ENCODE results near the gene DPEP1.
"Not testable (repeated sequence)": the region's sequence is repeated elsewhere in the genome, so short reads cannot be mapped to it uniquely, and the experiment has no call there.

Gene DPEP1

DNA sequence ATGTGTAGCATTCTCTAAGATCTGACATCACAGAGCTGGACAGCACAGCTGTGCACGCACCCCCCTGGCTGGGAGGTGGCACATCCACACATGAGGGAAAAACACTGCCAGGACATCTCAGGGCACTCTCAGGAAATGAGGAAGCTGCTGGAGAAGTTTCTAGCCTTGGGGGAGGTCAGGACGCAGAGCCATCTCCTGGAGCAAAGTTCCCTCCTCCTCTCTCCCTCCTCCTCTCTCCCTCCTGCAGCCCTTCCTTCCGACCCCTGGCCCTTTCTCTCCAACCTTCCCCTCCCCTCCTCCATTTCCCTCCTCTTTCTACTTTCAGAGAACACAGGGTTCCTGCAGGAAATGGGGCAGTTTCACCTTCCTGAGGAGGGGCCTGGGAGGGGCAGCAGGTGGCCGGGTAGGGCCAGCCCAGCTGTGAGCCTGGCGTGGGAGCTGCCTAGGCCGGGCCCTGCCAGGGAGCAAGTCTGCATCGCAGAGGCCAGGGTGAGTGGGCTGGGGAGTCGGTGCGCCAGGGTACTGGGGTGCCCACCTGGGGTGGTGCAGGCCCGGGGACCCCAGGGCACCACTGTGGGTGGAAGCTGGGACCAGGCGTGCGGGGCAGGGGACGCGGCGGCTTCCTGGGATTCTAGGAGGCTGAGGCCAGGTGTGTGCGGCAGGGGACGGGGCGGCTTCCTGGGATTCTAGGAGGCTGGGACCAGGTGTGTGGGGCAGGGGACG is at the start of gene DPEP1:
DPEP1 (plus strand) TSS at position 412 of the 723 bp plus-strand sequence. CDS start 16,769 bp downstream, outside the sequence.
- DNase-seq (ENCODE audit: low read depth in 2 of 2): no peak

DNA sequence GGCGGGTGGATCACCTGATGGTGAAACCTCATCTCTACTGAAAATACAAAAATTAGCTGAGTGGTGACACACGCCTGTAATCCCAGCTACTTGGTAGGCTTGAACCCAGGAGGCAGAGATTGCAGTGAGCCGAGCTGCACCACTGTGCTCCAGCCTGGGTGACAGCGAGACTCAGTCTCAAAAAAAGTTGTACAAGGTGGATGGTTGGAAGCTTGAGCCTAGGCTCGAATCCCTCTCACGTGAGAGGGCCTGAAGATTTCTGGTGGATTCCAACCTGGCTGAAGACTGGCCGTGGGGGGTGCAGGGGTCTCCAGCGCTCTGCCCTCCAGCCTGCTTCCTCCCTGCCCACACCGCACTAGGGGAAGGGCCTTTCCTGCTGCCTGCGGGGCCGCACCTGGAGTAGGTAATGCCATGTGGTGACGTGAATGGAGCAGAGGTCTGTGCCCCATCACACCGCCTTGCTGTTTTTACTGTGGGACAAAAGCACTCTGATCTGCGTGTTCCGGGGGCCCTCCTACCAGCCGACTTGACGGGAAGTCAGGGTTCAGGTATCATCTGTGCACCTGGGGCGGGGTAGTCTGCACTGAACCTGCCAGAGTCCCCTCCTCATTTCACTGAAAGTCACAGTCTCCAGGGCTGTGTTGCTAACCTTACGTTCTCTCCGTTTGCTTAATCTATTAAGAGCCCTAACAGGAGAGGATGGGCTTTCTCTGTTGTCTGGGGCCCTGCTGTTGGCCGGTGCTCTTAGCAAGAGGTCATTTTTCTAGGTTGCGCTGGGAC is 48.8 kb upstream of the DPEP1 start:
- DNase-seq (ENCODE audit: low read depth in 2 of 2): no peak

DNA sequence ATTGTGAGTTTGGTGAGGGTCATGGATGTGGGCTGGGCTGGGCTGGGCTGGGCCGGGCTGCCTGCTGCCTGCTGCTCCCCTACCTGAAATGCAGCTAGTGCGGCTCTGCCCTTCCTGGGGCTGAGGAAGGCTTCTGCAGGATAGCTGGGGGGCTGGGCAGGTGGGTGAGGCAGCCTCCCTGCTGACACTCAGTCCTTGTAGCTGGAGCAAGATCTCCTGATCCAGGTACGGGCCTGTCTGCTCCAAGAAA is 48.3 kb upstream of the DPEP1 start:
- no peak for DNase-seq (ENCODE audit: low read depth in 2 of 2)

DNA sequence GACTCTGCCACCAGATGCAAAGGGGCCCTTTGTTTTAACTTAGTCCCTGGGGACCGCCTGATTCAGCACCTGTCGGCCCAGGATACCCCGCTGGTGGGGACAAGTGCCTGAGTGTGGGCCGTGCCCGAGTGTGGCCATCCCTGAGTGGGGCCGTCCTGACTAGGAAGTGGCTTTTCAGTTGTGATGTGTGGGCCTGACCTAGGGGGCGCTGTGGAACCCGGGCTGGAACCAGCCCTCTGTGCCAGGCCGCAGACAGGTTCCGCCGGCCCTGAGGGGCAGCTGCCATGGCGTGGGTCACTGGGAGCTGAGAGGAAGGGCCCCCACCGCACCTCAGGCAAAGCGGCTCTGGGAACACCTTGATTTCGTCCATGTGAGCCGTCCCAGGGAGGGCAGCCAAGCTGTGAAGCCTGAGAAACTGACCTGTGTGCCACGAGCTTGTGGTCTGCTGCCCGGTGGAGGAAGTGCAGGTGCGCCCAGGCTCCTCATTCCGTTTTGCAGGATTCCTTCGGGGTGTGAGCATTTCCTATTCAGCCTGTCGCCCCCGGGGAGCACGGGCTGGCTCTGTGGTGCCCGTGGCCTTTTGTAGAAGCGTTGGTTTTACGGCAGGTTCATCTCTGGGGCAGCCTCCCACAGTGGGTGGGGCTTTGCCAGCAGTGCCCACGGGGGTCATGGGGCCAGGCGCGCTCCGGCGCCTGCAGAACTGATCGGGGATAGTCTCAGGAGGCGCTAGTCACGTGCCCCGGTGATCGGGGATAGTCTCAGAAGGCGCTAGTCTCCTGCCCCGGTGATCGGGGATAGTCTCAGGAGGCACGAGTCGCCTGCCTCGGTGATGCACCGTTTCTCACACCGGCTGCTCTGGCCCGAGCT is 47.7 kb upstream of the DPEP1 start:
- no peak for DNase-seq (ENCODE audit: low read depth in 2 of 2)

DNA sequence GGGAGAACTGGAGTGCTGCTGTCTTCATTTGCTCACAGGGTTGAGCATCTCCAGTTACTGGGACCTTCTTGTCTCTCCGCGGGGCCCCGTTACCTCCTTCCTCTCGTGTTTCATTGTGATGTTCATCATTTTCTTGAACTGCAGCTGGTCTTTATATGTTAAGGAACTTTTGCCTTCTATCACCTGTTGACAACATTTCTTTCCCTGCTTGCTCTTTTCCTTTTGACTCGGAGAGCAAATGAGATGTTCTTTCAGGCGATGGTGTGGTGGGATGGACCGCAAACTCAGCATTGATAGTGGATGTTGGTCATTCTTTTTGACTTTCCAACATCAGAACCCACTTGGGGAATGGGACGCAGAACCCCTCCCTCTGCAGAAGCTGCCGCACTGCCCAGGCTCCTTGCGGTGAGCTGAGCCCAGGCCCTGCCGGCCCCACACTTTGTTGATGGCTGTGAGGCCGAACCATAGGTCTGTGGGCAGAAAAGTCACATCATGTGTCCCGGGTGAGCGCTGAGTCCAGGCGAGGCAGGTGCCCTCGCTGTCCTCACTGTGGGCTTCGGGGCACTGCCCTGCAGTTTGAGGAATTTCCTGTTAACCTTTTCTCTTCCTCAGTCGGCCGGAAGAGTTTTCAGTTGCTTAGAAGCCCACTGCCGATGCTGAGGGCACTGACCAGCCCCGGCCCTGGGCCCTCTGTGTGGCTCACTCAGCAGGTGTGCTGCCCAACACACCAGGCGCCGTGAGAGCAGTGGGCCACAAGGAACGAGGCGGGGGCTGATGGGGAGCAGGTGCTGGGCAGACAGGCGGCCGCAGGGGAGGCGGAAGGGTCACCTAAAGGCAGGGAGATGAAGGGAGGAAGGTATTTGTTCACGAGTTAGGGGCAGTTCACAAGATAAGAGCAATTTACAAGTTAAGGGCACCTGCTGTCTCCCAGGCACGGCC is 45.5 kb upstream of the DPEP1 start:
- DNase-seq (ENCODE audit: low read depth in 2 of 2): no peak

DNA sequence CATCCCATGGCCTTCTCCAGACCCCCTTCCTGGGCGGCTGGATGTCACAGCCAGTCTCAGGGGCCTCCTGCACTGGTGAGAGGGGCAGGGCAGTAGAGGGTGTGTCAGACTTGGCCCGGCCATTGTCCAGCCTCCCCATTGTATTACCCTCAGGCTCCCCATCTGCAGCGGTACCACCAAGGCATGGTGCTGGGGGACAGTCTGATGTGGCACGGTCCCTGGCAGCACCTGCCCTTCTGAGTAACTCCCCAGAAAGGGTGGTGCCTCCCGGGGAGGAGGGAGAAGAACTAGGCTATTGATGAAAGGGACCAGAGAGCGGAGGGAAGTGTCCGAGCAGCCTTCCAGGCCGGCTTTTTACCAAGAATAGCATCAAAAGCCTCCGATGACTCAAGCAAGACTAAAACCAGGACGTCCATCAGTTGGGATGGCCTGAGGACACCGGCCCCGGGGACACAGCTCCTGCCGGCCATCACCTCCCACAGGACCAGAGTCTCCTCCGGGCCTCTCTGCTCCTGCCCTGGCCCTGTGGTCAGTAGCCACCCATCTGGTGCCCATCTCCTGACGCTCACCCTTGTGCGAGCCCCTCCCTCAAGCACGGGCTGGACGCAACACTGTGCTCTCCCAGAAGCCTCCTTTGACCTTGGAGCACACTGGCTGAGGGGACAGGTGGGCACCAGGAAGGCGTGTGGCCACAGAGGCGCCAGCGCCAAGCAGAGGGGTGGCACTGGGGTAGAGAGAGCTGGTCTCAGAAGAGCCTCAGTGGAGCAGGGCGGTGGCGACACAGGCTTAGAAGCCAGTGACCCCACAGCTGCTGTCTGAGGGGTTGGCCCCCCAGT is 43.7 kb upstream of the DPEP1 start:
- DNase-seq (ENCODE audit: low read depth in 2 of 2): no peak

DNA sequence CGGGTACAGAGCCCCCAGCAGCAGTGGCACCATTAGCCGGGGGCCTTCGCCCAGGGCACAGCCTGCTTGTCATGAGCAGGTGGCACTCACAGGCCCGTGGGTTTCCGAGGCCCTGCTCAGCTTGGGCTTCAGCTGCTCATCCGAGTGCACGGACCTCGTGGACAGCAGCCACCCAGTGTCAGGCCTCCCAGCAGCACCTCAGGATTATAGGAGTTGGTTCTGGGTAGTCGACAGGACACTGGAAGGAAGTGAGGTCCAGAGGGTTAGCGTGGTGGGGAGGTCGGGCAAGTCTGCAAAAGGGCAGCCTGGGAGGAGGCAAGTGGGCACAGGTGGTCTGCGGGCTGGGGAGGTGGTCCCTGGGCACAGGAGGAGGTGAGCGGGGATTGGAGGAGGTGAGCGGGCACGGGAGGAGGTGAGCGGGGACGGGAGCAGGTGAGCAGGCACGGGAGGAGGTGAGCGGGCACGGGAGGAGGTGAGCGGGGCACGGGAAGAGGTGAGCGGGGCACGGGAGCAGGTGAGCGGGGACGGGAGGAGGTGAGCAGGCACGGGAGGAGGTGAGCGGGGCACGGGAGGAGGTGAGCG is 43.0 kb upstream of the DPEP1 start:
- DNase-seq (ENCODE audit: low read depth in 2 of 2): no peak

DNA sequence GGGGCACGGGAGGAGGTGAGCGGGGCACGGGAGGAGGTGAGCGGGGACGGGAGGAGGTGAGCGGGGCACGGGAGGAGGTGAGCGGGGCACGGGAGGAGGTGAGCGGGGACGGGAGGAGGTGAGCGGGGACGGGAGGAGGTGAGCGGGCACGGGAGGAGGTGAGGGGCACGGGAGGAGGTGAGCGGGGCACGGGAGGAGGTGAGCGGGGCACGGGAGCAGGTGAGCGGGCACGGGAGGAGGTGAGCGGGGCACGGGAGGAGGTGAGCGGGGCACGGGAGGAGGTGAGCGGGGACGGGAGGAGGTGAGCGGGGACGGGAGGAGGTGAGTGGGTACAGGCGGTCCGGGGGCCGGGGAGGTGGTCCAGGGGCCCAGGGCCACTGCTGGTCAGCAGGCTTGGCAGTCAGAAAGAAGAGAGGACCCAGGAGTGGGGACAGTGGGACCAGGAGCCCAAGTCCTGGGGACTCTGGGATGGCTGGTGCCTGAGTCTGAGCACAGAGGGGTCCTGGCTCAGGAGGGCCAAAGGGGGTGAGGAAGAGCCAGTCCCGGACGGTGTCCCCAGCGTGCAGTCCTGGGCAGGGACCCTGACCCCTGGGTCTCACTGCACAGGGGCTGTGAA is 42.4 kb upstream of the DPEP1 start:
- not testable (repeated sequence) for DNase-seq (ENCODE audit: low read depth in 2 of 2)

DNA sequence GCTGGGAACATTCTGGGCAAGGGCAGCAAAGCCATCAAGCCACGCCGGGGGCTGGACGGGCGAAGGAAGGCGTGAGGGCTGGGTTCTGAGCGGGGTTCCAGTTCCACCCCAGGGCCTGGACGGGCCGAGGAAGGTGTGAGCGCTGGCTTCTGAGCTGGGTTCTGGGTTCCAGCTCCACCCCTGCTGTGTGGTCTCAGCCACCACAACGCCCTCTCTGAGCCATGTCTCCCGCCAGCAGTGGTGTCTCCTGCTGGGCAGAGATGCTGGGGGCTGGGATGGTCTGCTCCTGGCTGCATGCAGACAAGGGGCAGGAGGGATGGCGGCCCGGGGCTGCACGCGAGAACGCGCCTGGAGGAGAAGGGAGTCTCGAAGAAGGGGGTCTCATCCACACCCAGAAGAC is 41.8 kb upstream of the DPEP1 start:
- DNase-seq (ENCODE audit: low read depth in 2 of 2): no peak

DNA sequence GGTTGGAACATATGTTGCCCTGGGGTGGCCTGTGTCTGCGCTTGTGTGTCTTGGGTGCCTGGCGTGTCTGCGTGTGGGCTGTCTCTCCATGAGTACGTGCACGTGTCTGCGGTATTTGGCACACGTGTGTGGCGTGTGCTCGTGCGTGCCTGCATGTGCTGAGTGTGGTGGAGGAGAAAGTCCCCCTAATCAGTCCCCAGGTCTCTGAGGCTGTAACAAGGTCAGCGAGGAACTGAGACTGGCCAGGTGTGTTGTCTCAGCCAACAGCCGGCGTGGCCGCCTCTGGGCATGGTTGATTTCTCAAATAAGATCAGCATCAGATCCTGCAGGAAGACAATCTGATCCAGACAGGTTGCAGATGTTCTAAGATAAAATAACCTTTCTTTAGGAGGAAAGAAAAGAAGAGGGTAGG is 41.4 kb upstream of the DPEP1 start:
- no peak for DNase-seq (ENCODE audit: low read depth in 2 of 2)

DNA sequence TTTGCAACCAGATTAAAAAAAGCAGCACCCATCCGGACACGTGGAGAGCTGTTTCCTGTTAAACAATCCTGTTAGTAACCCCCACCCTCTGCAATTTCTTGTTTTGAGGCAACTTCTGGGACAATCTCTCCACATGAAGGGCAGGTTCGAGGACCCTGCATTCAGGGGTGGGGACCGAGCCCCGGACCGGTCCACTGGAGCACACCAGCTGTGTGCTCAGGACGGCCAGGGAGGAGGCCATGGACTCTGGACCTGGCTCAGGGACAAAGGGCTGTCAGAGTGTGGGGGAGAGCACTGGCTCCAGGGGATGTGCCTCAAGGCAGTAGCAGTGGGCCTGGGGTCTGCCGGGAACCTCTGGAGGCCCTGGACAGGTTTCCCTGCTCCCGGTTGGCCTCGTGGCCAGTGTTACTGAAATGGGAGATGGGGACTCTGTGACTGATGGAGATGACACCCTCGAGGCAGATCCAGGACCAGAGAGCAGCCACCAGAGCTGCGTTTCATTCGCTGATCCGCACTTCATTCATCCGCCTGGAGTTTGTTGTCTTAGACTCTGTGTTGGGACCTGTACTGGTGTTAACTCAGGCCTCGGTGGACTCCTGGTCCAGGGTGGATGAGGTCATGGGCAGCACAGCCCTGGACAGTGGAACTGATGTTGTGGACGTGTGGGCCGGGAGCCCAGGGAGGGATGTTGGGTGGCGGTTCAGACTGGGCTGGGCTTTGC is 40.8 kb upstream of the DPEP1 start:
- no peak for DNase-seq (ENCODE audit: low read depth in 2 of 2)

DNA sequence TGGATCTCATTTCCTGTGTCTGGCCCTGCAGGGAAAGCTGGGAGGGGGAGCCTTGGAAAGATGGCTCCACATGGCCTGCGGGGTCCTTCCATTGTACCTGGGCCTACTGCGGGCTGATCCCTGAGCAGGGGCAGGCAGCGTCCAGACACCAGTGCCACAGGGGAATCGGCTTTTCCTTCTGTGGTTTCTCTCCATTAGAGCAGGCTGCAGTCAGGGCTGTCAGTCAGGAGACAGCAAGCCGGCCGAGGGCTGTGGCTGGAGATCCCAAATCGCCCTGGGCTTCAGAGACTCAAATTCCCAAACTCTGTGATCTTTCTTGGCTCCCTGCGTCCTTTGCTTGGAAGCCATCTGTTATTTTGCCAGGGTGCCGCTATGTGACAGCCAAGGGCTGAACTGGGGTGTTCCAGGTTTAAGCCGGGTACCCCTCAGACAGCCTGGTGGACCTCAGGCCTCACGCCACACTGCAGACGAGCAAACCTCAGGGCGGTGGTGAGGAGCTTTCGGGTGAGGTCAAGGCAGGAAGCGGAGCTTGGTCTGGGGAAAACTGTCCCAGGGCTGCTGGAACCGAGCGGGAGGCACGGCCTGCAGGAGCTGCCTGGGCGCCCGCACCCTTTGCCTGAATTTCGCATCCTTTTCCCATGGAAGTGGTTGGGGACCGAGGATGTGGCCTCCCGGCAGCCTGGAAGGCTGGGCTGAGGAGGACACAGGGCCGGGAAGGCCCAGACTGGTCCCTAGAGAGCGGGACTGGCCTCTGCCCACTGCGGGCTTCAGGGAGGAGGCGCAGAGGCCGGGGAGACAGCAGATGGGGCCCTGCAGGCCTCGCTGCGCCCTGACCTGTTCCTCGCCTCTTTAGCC is 39.4 kb upstream of the DPEP1 start:
- no peak for DNase-seq (ENCODE audit: low read depth in 2 of 2)

DNA sequence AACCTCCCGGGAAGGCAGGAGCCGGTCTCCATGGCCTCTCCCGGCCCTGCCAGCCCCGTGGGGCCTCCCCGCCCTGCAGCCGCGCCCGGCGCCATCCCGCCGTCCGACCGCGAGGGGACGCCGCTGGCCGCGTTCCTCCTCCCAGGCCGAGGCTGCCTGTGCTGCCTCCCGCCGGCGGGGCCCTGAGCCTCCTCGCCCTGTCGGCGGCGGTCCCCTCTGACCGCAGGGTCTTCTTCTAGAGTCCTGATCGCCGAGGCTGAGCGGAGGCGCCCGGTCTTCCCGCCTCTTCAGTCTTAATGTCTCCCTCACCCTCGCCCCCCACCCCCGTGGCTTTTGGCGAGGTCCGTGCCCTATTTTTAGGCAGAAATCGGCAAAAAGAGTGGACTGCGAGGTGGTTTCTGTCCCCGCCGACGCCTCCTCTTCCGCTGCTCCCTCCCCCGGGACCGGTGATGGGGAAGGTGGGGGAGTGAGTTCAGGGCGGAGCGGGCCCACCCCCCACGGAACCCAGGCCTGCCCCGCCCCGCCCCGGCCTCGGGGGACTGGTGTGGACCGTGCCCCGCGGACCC is 38.7 kb upstream of the DPEP1 start:
- no peak for DNase-seq (ENCODE audit: low read depth in 2 of 2)

DNA sequence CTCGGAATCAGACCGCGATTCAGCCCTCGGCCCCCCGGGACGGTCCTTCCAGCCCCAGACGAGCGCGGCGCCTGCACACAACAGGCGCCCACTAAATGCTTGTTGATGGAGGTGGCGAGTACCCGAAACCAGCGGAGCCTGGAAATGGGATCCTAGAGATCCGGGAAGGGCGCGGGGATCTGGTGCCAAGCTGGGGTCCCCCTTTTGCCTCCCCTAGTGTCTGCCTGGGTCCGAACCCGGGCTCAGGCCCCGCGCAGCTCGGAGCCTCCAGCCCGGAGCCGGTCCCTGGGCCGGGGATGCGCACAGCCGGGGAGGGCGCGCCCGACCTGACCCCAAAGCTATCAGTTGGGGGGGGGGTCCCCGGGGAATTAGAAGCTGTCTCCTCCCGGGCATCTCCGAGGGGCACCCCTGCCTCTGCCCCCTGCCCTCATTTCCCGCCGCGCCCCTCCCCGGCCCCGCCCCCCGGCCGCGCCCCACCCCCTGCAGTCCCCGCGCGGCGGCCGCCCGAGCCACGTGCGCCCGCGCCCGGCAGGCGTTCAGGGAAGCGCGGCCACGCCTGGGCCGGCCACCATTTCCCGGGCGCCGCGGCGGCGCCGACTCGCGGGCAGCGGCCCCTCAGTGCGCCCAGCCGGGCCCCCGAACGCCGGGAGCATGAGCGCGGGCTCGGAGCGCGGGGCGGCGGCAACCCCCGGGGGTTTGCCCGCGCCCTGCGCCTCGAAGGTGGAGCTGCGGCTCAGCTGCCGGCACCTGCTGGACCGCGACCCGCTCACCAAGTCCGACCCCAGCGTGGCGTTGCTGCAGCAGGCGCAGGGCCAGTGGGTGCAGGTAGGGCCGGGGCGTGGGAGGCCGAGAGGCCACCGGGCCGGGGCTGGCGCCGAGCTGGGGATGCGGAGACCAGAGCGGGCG is 37.9 kb upstream of the DPEP1 start, which contains the start of gene CPNE7:
CPNE7 (plus strand) TSS at position 512 of the 906 bp plus-strand sequence; CDS start at position 652, 140 bp downstream.
- no peak for DNase-seq (ENCODE audit: low read depth in 2 of 2)

DNA sequence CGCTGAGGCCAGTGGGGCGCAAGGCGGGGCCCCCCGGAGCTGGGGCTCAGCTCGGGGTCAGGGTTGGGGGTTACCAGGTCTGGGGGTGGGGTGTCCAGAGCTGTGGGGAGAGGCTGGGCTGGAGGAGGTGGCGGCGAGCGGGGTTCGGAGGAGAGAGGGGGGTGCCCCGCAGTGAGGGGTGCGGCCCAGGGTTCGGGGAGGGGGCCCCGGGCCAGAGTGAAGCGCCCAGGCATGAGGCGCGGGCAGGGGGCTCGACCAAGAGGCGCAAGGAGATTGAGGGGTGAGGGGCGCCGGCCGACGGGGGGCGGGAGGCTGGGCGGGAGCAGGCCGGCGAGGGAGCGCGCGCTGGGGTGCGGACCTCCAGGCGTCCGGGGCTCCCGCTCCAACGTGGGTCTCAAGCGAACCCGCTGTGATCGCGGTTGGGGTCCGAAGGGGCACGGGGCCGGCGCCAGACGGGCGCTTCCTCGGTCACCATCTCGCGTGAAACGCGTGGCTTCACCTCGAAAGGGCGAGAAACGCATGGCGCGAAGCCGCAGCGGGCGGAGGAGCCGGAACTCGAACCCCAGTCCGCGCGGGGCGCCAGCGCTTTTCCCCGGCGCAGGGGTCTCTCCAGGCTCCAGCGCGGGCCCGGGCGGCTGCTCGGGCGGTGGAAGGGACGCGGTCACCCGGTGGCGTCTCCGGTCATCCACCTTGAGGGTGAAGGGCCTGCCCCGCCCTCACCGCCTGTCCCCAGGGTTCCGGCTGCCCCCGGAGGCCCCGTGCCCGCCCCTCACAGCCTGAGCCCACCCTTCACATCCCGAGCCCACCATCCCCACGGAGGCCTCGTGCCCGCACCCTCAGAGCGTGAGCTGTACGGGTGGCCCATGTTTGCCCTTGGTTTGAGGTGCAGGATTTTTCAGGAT is 37.0 kb upstream of the DPEP1 start:
- no peak for DNase-seq (ENCODE audit: low read depth in 2 of 2)
